Liver (tissue), 3 donors: Measurements from ENCODE around the gene PHGDH.

Experiments used
- CTCF ChIP-seq: fragments of 150-350 bp; IDR thresholded peaks from 2 replicates; pipeline ENCODE4 v1.5.1; 2017; ENCODE audit warnings: improper control_type of control experiment, low read depth, low read length; ENCODE audit not compliant: missing input control
- EGR1 ChIP-seq, 2 donors: IDR thresholded peaks; 2 replicates each; pipeline ENCODE4 v1.6.1; 2016 to 2018; ENCODE audit warnings: antibody characterized with exemption in 2 of 2, low read depth in 2 of 2
- RAD21 ChIP-seq, 2 donors: IDR thresholded peaks; 2 replicates each; pipeline ENCODE4 v1.6.1; 2016; ENCODE audit warnings: antibody characterized with exemption in 2 of 2, mild to moderate bottlenecking in 2 of 2
- REST ChIP-seq: IDR thresholded peaks from 2 replicates; pipeline ENCODE4 v1.6.1; 2016; ENCODE audit warnings: antibody characterized with exemption, mild to moderate bottlenecking
- YY1 ChIP-seq: IDR thresholded peaks from 2 replicates; pipeline ENCODE4 v1.6.1; 2016; ENCODE audit warnings: antibody characterized with exemption, mild to moderate bottlenecking
- donor health status: healthy.
- donor health status: healthy.

GRCh38 chr1:119729044-119729443 lies 17.3 kb downstream of the PHGDH start:
- no peak for TF ChIP-seq CTCF
- peak; percentile 90 for TF ChIP-seq YY1
- peak; percentile 62 to 67 for TF ChIP-seq RAD21 (IDR thresholded peaks at IDR 0.05)
- TF ChIP-seq REST, result peak; percentile 82
- TF ChIP-seq EGR1 (IDR thresholded peaks at IDR 0.05; ENCODE audit: low read depth in 2 of 2), result peak in 1 of 2 donors; percentile 63
